GM10266 (cell line): ENCODE results near the gene PRDM16.

Experiments used
- DNase-seq: peaks from one replicate; pipeline ENCODE4 v3.0.0; 2012; ENCODE audit errors: extremely low spot score
- CTCF ChIP-seq: IDR thresholded peaks from 2 replicates; pipeline ENCODE4 v1.5.1; 2012; ENCODE audit warnings: mild to moderate bottlenecking, low read depth; ENCODE audit not compliant: control insufficient read depth, insufficient read depth; ENCODE audit errors: missing control alignments

Gene PRDM16

GRCh38 chr1:3221112-3222041 lies 152.4 kb downstream of the PRDM16 start:
- DNase-seq, result no peak
- TF ChIP-seq CTCF, result no peak

GRCh38 chr1:3222042-3222692 lies 153.2 kb downstream of the PRDM16 start:
- TF ChIP-seq CTCF, result no peak
- DNase-seq, result no peak

GRCh38 chr1:3225661-3226060 lies 156.7 kb downstream of the PRDM16 start:
- no peak for TF ChIP-seq CTCF
- no peak for DNase-seq

GRCh38 chr1:3226191-3226590 lies 157.2 kb downstream of the PRDM16 start:
- DNase-seq, result no peak
- TF ChIP-seq CTCF, result no peak

- no peak for DNase-seq
- TF ChIP-seq CTCF, result no peak
Observed at GRCh38 chr1:3226701-3227350, 157.8 kb downstream of the PRDM16 start.

- TF ChIP-seq CTCF, result no peak
- no peak for DNase-seq
Observed at GRCh38 chr1:3227351-3227704, 158.3 kb downstream of the PRDM16 start.
